22Rv1 (cell line): ENCODE measurements around the gene PPP1R27.

Experiments
- ZFX ChIP-seq: fragments of 450-650 bp; IDR thresholded peaks from 2 replicates; pipeline ENCODE4 v1.6.1; 2017; ENCODE audit warnings: antibody characterized with exemption, borderline replicate concordance
- TF ChIP-seq, protein P1 (sequence below): fragments of 450-650 bp; IDR thresholded peaks from 2 replicates; pipeline ENCODE4 v1.5.1; 2017; ENCODE audit warnings: mild to moderate bottlenecking

DNA sequence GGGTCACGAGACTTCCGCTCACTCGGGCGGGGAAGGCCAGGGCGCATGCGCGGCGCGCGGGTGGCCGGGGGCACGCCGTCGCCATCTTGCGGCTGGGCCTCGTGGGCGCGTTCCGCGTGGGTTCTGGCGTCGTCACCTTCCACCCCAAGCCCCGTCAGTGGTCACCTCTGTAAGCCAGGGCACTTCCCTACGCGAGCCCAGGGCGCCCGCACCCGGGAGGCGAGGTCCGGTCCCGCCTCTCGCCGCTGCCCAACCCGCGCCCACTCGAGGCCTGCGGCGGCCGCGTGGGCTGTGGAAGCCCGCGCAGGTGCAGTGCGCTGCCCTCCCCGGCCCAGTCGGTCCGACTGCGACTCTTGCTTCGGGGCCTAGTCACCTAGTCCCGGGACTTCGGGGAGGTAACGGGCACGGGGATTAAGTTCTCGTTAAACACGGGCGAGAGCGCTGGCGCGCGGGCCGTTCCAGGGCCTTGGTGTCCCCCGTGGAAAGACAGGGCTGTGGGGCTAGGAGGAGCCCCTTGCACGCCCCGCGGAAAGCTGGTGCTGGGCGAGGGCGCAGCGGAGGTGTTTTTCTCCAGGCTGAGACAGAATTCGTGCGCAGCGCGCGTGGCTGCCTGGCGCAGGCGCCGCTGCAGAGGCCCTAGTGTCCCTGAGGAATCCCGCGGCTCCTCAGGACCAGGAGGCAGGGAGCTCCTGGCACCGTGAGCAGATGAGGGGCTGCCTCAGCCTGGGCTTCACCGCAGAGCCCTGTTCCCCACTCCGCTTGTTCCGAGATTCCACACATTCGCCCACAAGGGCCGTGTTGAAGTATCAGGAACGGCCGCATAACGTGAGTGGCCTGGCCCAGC lies 36.8 kb upstream of the PPP1R27 start:
- TF ChIP-seq, protein P1, sequence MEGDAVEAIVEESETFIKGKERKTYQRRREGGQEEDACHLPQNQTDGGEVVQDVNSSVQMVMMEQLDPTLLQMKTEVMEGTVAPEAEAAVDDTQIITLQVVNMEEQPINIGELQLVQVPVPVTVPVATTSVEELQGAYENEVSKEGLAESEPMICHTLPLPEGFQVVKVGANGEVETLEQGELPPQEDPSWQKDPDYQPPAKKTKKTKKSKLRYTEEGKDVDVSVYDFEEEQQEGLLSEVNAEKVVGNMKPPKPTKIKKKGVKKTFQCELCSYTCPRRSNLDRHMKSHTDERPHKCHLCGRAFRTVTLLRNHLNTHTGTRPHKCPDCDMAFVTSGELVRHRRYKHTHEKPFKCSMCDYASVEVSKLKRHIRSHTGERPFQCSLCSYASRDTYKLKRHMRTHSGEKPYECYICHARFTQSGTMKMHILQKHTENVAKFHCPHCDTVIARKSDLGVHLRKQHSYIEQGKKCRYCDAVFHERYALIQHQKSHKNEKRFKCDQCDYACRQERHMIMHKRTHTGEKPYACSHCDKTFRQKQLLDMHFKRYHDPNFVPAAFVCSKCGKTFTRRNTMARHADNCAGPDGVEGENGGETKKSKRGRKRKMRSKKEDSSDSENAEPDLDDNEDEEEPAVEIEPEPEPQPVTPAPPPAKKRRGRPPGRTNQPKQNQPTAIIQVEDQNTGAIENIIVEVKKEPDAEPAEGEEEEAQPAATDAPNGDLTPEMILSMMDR = peak; percentile 37; the same call in 1 of the 2 replicates
- TF ChIP-seq ZFX = no peak
